Right ventricle myocardium superior (tissue), 1 donor: ENCODE results near the gene CD6. TPM values are rescaled to one million over a fixed set of nuclear protein-coding genes. Genes with fewer than 3 reads are reported as not detected.
A peak's percentile ranks its signal among the peaks of the same experiment; 100 is the strongest.

Experiments
- ATAC-seq: fragments of 200-7000 bp; cut with Tn5 transposase; one replicate; pipeline ENCODE4 v1.9.1; 2020; ENCODE audit warnings: mild to moderate bottlenecking; ENCODE audit not compliant: poor library complexity
- DNase-seq: peaks from one replicate; pipeline ENCODE4 v3.0.0-alpha.2; 2020
- intact Hi-C: fragments of 100-400 bp; cut with DNase I; formaldehyde crosslinking; loops from one replicate; pipeline ENCODE4 v1.11.2; 2022
- total RNA-seq: library from RNA; stranded (reverse); fragmentation: NEBNext Ultra II Directional; extraction: Animal tissue kit (Norgen Biotek cat#: 25700); gene quantifications from one replicate; pipeline ENCODE4 v1.2.1, GENCODE V29; 2021
- donor health status: DM: no; HTN: yes; CAD: no; lungs with severe emphysema.

The CD6 gene
- total RNA-seq, 1 donor from 2014 or later: 0.08 TPM

DNA sequence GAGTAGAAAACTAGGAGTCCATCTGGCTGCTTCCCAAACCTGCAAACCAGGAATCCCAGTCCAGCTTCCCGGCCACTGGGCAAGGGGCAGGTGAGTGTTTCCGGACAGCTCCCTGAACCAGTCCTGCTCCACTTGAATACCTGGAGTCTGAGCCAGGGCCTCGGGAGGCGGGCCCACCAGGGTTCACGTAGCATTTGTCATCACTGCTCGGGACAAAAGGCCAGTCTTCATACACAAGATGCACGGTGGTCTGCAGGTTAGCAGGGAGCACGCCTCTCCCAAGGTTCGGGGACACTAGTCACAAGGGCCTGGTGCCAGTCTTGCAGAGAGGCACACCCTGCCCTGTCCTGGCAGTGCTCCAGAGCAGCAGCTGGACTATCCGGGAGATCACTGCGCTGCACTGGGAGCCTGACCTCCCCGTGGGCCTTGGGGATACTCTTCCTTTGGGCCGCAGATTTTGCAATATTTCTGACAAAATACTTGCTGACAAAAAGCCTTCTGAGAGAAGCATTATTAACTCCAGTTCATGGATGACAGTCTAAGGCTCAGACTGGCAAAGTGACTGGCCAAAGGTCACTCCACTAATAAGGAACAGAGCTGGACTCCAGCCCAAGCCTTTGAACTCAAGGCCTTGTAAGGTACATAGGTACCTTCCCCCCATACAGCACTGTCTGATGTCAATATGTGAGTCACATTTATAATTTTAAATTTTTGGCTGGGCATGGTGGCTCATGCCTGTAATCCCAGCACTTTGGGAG lies 25.1 kb downstream of the CD6 start:
- intact Hi-C loops: no loop called here
- ATAC-seq (peak; percentile 55), DNase-seq (no peak)

DNA sequence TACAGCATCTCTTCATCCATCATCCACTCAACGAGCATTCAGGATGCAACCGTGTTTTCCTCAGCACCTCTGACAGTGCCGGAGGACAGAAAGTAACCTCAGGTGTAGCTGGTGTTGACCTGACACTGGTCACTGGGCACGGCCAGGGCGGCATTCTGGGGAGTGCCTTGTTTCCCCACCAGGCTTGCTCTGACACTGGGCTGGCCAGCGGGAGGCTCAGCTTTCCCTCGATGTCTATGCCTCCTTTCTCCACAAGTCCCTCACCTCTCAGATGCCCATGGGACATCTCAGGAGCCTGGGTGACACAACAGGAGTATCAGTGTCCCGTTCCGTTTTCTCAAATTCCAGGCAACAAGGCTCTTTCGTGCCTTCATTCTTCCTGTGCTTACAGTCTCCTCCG lies 28.9 kb downstream of the CD6 start:
- no peak for ATAC-seq
- intact Hi-C loops: no loop called here
- DNase-seq: no peak

DNA sequence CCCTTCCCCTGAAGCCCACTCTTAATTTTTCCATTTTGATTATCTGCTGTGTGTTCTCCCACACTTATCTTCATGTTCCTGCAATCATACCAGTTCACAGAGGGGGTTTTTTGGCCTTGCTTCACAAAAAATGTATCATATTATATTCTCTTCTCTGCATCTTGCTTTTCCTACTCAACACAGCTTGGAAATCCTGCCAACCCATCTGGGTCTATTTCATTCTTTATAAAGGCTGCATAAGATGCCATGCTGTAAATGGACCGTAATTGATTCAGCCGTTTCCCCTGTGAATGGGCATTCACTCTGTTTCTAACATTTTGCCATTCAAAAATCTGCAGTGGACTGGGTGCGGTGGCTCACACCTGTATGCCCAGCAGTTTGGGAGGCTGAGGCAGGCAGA lies 30.5 kb downstream of the CD6 start:
- ATAC-seq (no peak), DNase-seq (no peak)
- intact Hi-C loops: no loop called here

DNA sequence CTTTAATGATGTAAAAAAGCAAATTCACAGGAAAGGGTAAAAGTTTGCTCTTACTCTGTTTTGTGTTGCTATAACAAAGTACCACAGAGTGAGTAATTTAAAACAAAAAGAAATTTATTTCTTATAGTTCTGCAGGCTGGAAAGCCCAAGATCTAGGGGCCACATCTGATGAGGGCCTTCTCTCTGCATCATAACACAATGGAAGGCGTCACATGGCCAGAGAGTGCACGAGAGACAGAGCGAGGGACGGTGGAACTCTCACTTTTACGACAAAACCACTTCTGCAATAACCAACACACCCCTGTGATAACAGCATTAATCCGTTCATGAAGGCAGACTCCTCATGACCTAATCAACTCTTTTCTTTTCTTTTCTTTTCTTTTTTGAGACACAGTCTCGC lies 31.1 kb downstream of the CD6 start:
- DNase-seq: no peak
- ATAC-seq: no peak
- intact Hi-C loops: no loop called here

DNA sequence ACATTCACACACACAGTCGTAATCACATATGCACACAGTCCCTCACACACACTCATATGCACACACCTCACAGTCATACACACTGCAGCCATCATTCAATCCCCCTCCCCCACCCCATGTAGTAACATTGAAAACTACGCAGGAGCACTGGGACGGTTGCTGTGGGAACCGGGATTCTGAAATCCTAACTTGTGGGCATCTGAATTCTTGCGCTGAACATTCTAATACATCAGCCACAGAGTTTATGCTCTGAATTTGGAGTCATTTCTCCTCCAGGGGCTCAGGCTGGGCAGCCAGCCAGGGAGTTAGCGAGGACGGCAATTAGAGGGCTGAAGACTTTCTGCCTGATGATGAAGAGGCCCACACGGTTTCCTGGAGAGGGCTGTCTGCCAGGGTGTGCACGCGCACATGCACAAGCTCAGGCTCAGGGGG lies 32.7 kb downstream of the CD6 start:
- DNase-seq (peak; percentile 64), ATAC-seq (no peak)
- intact Hi-C loops: no loop called here

DNA sequence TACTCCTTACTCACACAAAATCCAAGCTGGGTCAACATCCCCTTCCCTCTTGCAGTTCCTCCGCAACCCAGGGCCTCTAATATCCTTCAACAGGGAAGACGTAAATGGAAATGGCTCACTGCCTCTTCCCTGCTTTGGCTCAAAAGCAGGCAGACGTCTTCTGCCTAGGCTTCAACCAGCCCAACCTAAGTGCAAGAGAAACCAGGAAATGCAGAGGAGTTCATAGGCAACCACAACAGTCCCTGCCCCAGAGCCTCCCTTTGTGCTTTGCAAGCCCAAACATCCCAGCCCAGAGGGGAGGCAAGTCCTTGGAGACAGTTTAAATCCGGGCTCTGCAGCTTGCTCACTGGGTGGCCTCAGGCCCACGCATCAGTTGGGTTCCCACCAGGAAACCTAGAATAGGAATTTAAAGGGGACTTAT lies 33.3 kb downstream of the CD6 start:
- ATAC-seq: no peak

DNA sequence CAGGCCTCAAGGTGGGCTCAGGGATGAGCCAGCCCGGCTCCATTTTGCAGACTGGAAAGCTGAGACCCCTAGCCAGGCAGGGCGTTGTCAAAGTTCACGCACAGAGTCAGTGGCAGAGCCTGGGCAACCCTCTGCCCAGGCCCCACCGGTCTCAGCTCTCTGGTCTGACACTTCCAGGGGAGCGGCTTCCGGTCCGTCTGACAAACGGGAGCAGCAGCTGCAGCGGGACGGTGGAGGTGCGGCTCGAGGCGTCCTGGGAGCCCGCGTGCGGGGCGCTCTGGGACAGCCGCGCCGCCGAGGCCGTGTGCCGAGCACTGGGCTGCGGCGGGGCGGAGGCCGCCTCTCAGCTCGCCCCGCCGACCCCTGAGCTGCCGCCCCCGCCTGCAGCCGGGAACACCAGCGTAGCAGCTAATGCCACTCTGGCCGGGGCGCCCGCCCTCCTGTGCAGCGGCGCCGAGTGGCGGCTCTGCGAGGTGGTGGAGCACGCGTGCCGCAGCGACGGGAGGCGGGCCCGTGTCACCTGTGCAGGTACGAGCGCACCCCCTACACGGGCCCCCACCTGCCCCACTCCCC lies 36.0 kb downstream of the CD6 start:
- no peak for DNase-seq
- peak; percentile 49 for ATAC-seq
- intact Hi-C loops: no loop called here

More for the DNA sequence above, 33.3 kb downstream of the CD6 start:
- DNase-seq: no peak
- intact Hi-C loops: no loop called here

DNA sequence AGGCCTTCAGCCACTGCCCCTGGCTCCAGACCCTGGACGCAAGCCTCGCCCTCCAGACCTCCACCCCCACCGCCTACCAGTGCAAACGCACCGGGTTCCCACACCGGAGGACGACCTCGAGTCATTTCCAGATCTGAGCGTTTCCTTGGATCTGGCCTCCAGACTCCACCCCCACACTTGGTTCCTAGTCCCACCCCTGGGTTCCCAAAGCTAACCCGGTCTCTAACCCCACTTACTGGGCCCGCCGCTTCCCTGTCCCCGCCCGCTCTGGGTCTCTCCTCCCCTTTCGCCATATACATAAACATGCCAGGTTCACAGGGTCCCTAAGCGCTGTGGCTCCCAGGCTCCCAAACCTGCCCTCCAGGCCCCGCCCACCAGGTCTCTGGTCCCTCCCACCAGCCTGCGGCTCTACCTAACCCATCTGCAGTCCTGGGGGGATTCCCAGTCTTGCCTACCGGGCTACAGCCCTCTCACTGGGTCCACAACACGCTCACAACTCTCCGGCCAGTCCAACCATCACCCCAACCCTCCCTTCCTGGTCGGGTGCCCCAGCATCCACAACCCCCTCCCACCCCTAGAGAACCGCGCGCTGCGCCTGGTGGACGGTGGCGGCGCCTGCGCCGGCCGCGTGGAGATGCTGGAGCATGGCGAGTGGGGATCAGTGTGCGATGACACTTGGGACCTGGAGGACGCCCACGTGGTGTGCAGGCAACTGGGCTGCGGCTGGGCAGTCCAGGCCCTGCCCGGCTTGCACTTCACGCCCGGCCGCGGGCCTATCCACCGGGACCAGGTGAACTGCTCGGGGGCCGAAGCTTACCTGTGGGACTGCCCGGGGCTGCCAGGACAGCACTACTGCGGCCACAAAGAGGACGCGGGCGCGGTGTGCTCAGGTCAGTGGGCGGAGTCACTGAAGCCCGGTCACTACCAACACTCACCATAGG lies 36.7 kb downstream of the CD6 start:
- intact Hi-C loops: no loop called here
- no peak for DNase-seq
- ATAC-seq: peak; percentile 26

DNA sequence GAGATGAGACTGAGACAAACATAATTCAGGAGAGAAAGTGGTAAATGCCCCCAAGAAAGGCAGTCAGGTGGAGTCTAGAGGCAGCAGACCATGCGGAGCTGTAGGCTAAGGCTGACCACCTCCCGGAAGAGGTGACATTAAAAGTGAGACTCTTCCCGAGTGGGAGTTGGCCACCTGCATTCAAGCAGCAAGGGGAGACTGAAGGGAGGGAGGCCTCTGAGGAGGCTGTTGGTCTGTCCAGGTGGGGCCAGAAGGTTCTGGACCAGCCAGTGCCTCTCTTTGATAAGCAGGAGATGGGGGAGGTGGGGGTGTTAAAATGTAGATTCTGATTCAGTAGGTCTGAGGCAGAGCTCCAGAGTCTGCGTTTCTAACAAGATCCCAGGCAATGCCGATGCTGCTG lies 37.5 kb downstream of the CD6 start:
- DNase-seq (no peak), ATAC-seq (no peak)
- intact Hi-C loops: no loop called here

DNA sequence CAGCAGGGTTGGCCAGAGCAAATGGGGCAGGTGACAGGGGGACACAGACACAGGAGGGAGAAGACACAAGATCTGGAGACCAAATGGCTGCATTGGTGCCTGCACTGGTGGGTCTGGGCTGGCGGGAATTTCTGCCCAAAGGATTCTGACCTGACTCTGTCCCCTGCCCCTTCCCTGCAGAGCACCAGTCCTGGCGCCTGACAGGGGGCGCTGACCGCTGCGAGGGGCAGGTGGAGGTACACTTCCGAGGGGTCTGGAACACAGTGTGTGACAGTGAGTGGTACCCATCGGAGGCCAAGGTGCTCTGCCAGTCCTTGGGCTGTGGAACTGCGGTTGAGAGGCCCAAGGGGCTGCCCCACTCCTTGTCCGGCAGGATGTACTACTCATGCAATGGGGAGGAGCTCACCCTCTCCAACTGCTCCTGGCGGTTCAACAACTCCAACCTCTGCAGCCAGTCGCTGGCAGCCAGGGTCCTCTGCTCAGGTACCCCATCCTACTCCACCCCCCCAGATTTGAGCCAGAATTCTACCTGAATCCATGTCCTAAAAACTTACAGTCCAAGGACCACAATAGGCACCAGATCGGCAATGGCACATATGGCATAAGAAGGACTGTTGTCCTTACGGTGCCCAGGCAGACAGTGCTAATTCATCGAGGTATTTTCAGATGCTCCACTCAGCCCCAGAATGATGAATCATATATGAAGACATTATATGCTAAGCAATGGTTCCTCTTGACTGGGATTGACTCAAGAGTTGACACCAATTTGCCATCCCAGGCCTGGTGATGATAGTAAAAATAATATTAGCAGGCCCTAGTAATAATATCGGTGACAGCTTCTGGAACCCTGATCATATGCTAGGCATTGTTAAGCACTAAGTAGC lies 38.2 kb downstream of the CD6 start:
- ATAC-seq: no peak
- intact Hi-C loops: no loop called here
- DNase-seq: no peak

DNA sequence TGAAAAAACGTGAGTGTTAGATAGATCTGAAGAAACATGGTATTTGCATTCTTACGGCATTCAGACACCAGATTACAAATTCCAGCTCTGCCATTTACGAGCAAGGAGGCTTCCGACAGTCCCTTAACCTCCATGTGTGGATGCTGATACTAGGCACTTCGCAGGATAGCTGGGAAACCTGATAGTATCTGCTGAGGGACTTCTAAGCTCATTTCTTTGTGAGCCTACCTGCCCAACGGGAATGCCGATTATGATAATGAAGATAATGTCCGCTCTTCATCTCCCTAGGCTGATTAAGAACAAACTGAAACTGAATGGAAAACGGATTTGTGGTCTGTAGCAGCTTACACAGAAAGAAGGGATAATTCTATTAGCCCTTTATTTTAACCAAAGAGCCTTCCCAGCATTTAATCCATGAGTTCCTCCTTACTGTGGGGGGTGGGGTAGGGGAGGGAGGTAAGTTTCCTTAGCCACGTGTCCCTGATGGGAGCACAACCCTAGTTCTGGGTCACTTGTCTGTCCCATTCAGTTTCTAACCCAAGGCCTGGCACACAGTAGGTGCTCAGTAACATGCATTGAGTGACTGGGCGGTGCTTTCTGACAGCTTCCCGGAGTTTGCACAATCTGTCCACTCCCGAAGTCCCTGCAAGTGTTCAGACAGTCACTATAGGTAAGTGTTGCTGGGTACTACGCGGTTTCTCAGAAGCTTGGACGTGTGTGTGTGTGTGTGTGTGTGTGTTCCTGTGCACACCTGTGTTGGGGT lies 39.2 kb downstream of the CD6 start:
- ATAC-seq (no peak), DNase-seq (no peak)
- intact Hi-C loops: no loop called here

DNA sequence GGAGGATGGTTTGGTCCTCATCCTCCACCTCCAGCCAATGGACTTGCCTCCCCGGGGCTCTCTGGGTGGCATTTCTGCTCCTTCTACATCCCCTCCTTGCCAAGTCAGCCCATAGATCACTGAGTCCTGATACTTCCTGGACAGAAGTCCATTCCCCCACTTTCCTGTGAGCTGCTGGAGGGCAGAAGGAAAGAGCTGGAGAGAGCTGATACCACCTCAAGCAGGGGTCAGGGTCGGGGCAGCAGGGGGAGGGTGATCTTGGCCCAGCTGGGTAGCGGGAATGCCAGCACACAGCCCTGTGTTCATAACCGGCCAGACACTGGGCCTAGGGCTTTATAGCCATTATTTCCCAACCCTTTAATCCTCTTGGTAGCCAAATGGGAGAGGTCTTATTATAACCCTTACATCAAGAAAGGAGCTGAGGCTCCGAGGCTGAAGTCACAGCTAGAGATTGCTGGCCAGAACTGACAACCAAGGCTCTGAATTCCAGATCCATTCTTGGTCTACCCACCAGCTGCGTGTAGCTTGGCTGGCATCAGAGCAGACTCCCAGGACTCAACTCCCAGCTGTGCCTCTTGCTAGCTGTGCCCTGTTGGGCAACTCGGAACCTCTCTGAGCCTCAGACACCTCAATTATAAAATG lies 39.9 kb downstream of the CD6 start:
- no peak for ATAC-seq
- intact Hi-C loops: no loop called here
- no peak for DNase-seq

DNA sequence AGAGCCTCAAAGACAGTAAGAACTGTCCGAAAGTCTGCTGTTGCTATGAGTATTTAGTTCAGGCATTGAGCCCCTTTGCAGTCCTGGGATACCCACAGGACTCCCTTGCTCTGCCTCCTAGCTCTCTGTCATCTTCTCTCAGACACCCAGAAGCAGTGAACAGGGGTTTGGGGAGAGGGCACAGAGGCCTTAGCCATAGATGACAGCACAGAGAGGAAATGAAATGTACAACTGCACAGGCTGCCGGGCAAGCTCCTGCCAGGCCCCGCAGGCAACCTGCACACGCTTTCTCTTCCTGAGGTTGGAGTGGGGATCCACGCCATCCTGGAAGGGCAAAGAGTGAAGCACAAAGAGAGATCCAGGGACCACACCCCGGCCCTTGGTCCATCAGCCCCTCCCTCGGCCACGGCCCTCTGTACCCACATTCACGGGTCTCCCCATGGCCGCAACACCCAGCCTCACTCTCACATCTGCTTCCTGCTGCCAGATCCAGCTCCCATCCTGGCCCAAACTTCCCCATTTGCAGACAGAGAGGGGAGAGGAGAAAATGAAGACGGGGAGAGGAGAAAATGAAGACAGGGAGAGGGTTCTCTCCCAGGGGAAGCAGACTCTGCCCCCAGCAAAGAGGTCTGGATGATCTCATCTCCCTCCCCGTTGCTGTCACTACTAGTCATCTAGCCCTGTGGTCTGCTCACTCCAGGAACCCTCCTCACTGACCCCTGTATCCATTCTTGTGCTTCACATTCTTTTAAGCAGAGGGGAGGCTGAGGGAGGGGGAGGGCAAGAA lies 40.7 kb downstream of the CD6 start:
- intact Hi-C loops: no loop called here

DNA sequence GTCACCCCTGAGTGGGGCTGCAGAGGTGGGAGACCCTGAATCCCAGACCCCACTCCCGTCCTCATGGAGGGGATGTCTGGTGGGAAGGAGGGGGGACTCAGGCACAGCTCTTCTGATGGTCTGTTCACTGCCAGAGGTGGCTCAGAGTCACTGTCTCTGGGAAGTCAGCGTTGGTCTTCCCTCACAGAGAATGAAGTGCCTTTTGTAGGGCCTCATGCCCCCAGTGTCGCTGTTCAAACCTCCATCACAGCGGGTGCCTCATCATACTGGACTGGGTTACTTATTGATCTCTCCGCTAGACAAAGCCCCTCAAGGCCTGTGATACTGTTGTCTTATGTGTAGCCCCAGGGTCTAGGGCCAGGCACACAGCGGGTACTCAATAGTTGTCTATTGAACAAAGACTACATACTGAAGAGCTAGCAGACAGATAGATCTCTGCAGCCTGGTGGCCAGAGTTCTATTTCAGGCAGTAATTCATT lies 41.3 kb downstream of the CD6 start:
- intact Hi-C loops: no loop called here
- DNase-seq (no peak), ATAC-seq (no peak)

More for the DNA sequence above, 40.7 kb downstream of the CD6 start:
- DNase-seq (peak; percentile 47), ATAC-seq (peak; percentile 39)

DNA sequence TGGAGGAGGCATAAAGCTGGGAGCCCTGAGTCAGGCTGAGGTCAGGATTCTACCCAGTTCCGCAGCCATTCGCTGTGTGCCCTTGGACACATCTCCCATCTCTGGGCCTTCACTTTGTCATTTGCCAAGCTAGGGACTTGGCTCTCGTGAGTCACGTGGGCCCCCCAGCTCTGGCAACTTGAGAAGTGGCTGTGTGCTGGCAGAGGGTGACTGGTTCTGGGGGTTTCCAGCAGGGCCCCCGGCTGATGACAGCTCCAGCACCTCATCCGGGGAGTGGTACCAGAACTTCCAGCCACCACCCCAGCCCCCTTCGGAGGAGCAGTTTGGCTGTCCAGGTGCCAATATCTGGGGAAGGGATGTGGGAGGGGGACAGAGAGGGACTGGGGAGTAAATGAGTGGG lies 46.6 kb downstream of the CD6 start:
- no peak for ATAC-seq
- intact Hi-C loops: no loop called here
- no peak for DNase-seq

DNA sequence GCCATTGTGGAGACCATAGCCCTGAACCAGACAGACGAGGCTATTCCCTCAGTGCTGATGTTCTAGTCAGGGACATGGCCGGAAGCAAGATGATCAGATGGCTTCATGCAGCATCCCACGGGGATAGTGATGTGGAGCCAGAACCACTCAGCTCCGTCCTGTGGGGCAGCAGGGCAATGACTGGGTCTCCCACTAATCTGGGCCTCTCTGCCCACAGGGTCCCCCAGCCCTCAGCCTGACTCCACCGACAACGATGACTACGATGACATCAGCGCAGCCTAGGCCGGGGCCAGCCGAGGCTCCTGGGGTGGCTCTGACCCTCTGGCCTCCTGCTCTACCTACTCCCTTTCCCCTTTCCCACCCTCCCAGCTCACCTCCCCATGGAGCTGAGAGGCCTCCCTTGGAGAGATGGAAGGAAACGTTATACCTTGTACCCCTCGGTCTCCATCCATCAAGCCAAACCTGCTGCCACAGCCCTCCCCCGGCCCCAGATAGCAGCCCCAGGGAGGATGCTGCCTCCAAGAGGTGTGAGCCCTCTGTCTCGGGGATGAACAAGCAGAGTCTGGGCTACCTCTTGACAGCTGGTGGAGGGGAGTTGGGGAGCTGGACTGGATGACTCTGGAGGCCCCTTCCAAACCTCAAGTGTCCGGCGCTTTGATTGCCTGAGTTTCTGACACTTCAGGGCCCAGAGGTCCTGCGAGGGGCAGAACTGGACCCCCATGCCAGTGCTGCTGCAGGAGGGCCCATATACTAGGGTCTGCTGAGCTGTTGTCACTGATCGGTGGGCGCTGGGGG lies 47.8 kb downstream of the CD6 start:
- ATAC-seq: no peak
- DNase-seq: no peak
- intact Hi-C loops: no loop called here
